ENCODE results near the gene SLC25A10. TPM values are rescaled to one million over a fixed set of nuclear protein-coding genes. Genes with fewer than 3 reads are reported as not detected.

Gene SLC25A10
- total and polyA plus RNA-seq, 2 of the 4 experiments (the other 2 are of a cell fraction) = 14.9 to 19.0 TPM

GRCh38 chr17:81715872-81716673 is 4.0 kb downstream of the SLC25A10 start:
- Histone ChIP-seq H3K9me3 (ENCODE audit: control insufficient read depth, insufficient read depth, low read length) (no peaks in the 10 kb centered on the region), H2BK120ac (ENCODE audit: low read depth, low read length) (no peak overlapping the region), H2AK5ac (ENCODE audit: low read depth, low read length) (no peak overlapping the region), H3K27ac (ENCODE audit: insufficient read depth, low read length) (no peak overlapping the region), H3K56ac (ENCODE audit: extremely low read depth, insufficient read depth, low read length) (no peak overlapping the region), H2AFZ (replicated peaks; ENCODE audit: low read length, poor library complexity) (no peak overlapping the region), H3K23ac (ENCODE audit: low read depth, low read length) (no peak overlapping the region), H3K27me3 (ENCODE audit: control insufficient read depth, insufficient read depth, low read length) (no peaks in the 10 kb centered on the region), H3K4me1 (ENCODE audit: control insufficient read depth, insufficient read depth, low read length) (peaks cover 10% of the 10 kb centered on the region), H3K4ac (ENCODE audit: low read depth, low read length) (no peak overlapping the region), H3K79me1 (ENCODE audit: low read depth in 1 of 2, low read length in 2 of 2) (peaks cover 14 to 23% of the 10 kb centered on the region in 2 experiments), H3K36me3 (ENCODE audit: control insufficient read depth, insufficient read depth, low read length) (peaks cover 2% of the 10 kb centered on the region; the same call in 1 of the 2 replicates), H2AK9ac (replicated peaks; ENCODE audit: low read depth, low read length, poor library complexity) (no peak overlapping the region), H2BK20ac (ENCODE audit: low read depth, low read length) (no peak overlapping the region), H4K8ac (ENCODE audit: low read depth in 2 of 2, low read length in 2 of 2) (no peak overlapping the region), H3K4me3 (ENCODE audit: insufficient read depth, low read depth, low read length) (no peak overlapping the region), H3K9me1 (ENCODE audit: insufficient read depth, low read length) (peaks cover 2% of the 10 kb centered on the region; the same call in 1 of the 2 replicates), H4K91ac (ENCODE audit: insufficient read depth, low read depth, low read length) (no peak overlapping the region), H3K4me2 (ENCODE audit: low read depth, low read length) (no peak overlapping the region), H4K5ac (ENCODE audit: low read depth, low read length) (no peak overlapping the region), H3K9ac (ENCODE audit: low read depth, low read length) (no peak overlapping the region), H3K14ac (replicated peaks; ENCODE audit: low read depth, low read length) (no peak overlapping the region), H3K18ac (ENCODE audit: low read depth, low read length) (no peak overlapping the region), H4K20me1 (ENCODE audit: insufficient read depth, low read length) (no peaks in the 10 kb centered on the region; the same call in 1 of the 2 replicates), H2BK15ac (ENCODE audit: low read depth, low read length) (no peak overlapping the region), H2BK5ac (ENCODE audit: low read depth, low read length, poor library complexity, severe bottlenecking) (no peak overlapping the region)
- ChIA-PET CTCF (no interaction called here), POLR2A (ENCODE audit: unreplicated experiment) (interaction anchor here (1.0 kb wide), 1 partner anchor 151 kb away, joined by 12 read pairs; no protein-coding TSS in a partner anchor)
- DNase-seq (no peak), ATAC-seq (ENCODE audit: low read depth) (no peak)
- BruUV-seq (replicated peaks) = no TSS peak
- in situ Hi-C loops (cut with MboI; ENCODE audit: low sequenced_read_pairs) (no loop called here), dilution Hi-C loops (cut with HindIII; ENCODE audit: low sequenced_read_pairs, unreplicated experiment) (no loop called here), intact Hi-C loops (cut with micrococcal nuclease) (no loop called here)
- no peak for TF ChIP-seq RFX5 (IDR thresholded peaks at IDR 0.05; ENCODE audit: low read depth, low read length)
- TF ChIP-seq FOS (IDR thresholded peaks at IDR 0.05; ENCODE audit: low read depth, low read length) = no peak
- TF ChIP-seq BHLHE40 (IDR thresholded peaks at IDR 0.05; ENCODE audit: low read depth, low read length) = no peak
- TF ChIP-seq USF2 (IDR thresholded peaks at IDR 0.05; ENCODE audit: low read depth, low read length) = no peak
- no peak for TF ChIP-seq MXI1 (IDR thresholded peaks at IDR 0.05; ENCODE audit: borderline replicate concordance, low read depth, low read length)
- TF ChIP-seq NFE2L2 (IDR thresholded peaks at IDR 0.05; ENCODE audit: low read depth, low read length) = no peak
- no peak for TF ChIP-seq CHD1 (IDR thresholded peaks at IDR 0.05; ENCODE audit: low read depth, low read length)
- no peak for TF ChIP-seq MAZ (IDR thresholded peaks at IDR 0.05; ENCODE audit: borderline replicate concordance, low read depth, low read length)
- no peak for TF ChIP-seq CEBPB (IDR thresholded peaks at IDR 0.05; ENCODE audit: low read depth, low read length)
- TF ChIP-seq, protein P1, sequence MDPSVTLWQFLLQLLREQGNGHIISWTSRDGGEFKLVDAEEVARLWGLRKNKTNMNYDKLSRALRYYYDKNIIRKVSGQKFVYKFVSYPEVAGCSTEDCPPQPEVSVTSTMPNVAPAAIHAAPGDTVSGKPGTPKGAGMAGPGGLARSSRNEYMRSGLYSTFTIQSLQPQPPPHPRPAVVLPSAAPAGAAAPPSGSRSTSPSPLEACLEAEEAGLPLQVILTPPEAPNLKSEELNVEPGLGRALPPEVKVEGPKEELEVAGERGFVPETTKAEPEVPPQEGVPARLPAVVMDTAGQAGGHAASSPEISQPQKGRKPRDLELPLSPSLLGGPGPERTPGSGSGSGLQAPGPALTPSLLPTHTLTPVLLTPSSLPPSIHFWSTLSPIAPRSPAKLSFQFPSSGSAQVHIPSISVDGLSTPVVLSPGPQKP (IDR thresholded peaks at IDR 0.05; ENCODE audit: borderline replicate concordance, low read depth, low read length) = no peak
- no peak for TF ChIP-seq RCOR1 (IDR thresholded peaks at IDR 0.05; ENCODE audit: insufficient replicate concordance, low read length)
- TF ChIP-seq MAFK (IDR thresholded peaks at IDR 0.05; ENCODE audit: low read depth, low read length) = no peak
- TF ChIP-seq RAD21 (IDR thresholded peaks at IDR 0.05; ENCODE audit: low read length) = no peak
- 95% methylated on average over 21 of the region's 43 CpGs; no CpG with 5 or more reads in 1 of the 2 experiments for WGBS, 2 experiments (ENCODE audit: extremely low coverage in 2 of 2, insufficient read length in 1 of 2)

All from IMR-90 (cell line).